HuH-7 (cell line): Measurements from ENCODE around the gene APLN.

ENCODE experiments used
- DNase-seq: peaks from one replicate; pipeline ENCODE4 v3.0.0; 2011; ENCODE audit warnings: low spot score

The APLN gene

GRCh38 chrX:129596077-129596476 is 58.7 kb downstream of the APLN start:
- DNase-seq = no peak
